NCI-H82 treated with DMSO at 0.1 percent for 48 hours (cell line): ENCODE results near the gene NME3.
"Not testable (repeated sequence)": the region's sequence is repeated elsewhere in the genome, so short reads cannot be mapped to it uniquely, and the experiment has no call there.

ENCODE experiments used
- DNase-seq: peaks from one replicate; lab custom pipeline; 2025; ENCODE audit not compliant: unreplicated experiment; lab: John Stamatoyannopoulos, UW

Gene NME3

GRCh38 chr16:1771188-1771863, at the start of gene NME3:
Gene NME3 (minus strand): TSS chr16:1771543. CDS start chr16:1771534, 9 bp downstream.
- no peak for DNase-seq

- no peak for DNase-seq
Measured at GRCh38 chr16:1820946-1821290, 49.6 kb upstream of the NME3 start.

GRCh38 chr16:1820096-1820945, 49.0 kb upstream of the NME3 start:
- DNase-seq = no peak

GRCh38 chr16:1819611-1820010, 48.3 kb upstream of the NME3 start:
- no peak for DNase-seq

- DNase-seq = no peak
Measured at GRCh38 chr16:1818873-1819525, 47.7 kb upstream of the NME3 start.

GRCh38 chr16:1818204-1818872, 47.0 kb upstream of the NME3 start:
- DNase-seq = no peak

GRCh38 chr16:1817716-1818115, 46.4 kb upstream of the NME3 start:
- no peak for DNase-seq

- no peak for DNase-seq
Measured at GRCh38 chr16:1817276-1817589, 45.9 kb upstream of the NME3 start.

GRCh38 chr16:1816396-1817275, 45.3 kb upstream of the NME3 start:
- DNase-seq = no peak

- DNase-seq = no peak
Measured at GRCh38 chr16:1815461-1815860, 44.1 kb upstream of the NME3 start.

- no peak for DNase-seq
Measured at GRCh38 chr16:1812732-1813163, 41.4 kb upstream of the NME3 start.

GRCh38 chr16:1810536-1810935, 39.2 kb upstream of the NME3 start:
- DNase-seq = no peak

- no peak for DNase-seq
Measured at GRCh38 chr16:1810106-1810505, 38.8 kb upstream of the NME3 start.

GRCh38 chr16:1809281-1809801, 38.0 kb upstream of the NME3 start:
- no peak for DNase-seq

- no peak for DNase-seq
Measured at GRCh38 chr16:1808691-1809090, 37.3 kb upstream of the NME3 start.

GRCh38 chr16:1807626-1808025, 36.3 kb upstream of the NME3 start:
- DNase-seq = no peak

- no peak for DNase-seq
Measured at GRCh38 chr16:1800701-1801100, 29.4 kb upstream of the NME3 start.

- not testable (repeated sequence) for DNase-seq
Measured at GRCh38 chr16:1799263-1799662, 27.9 kb upstream of the NME3 start.

- no peak for DNase-seq
Measured at GRCh38 chr16:1794908-1795666, 23.7 kb upstream of the NME3 start.
